Measurements from ENCODE around the gene OR1N2. TPM values are rescaled to one million over a fixed set of nuclear protein-coding genes. Genes with fewer than 3 reads are reported as not detected.

OR1N2 gene
- total and polyA plus RNA-seq, 2 donors from 2014 or later: not detected

DNA sequence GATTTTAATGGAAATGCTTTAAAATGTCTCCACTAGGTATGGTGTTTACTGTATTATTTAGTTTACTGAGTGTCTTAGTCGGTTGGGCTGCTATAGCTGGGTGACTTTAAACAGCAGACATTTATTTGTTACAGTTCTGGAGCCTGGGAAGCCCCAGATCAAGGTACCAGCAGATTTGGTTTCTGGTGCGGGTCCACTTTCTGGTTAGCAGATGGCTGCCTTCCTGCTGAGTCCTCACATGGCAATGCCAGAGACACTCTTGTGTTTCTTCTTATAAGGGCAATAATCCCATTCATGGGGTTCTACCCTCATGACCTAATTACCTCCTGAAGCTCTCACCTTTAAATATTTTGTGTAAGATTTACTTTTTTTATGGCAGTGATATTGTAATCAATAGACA lies 34.7 kb upstream of the OR1N2 start:
- TF ChIP-seq, protein P1, sequence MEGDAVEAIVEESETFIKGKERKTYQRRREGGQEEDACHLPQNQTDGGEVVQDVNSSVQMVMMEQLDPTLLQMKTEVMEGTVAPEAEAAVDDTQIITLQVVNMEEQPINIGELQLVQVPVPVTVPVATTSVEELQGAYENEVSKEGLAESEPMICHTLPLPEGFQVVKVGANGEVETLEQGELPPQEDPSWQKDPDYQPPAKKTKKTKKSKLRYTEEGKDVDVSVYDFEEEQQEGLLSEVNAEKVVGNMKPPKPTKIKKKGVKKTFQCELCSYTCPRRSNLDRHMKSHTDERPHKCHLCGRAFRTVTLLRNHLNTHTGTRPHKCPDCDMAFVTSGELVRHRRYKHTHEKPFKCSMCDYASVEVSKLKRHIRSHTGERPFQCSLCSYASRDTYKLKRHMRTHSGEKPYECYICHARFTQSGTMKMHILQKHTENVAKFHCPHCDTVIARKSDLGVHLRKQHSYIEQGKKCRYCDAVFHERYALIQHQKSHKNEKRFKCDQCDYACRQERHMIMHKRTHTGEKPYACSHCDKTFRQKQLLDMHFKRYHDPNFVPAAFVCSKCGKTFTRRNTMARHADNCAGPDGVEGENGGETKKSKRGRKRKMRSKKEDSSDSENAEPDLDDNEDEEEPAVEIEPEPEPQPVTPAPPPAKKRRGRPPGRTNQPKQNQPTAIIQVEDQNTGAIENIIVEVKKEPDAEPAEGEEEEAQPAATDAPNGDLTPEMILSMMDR (IDR thresholded peaks at IDR 0.05; ENCODE audit: borderline replicate concordance, extremely low read depth, insufficient read depth): no peak
- Histone ChIP-seq H3K4me3 (ENCODE audit: low read length in 3 of 3) (no peak overlapping the region), H3K4me1 (ENCODE audit: control insufficient read depth in 2 of 3, insufficient read depth in 2 of 3, low read depth in 1 of 3, low read length in 3 of 3) (no peaks in the 10 kb centered on the region), H3K27me3 (ENCODE audit: control insufficient read depth, insufficient read depth, low read length) (no peaks in the 10 kb centered on the region), H3K9me3 (ENCODE audit: control insufficient read depth in 2 of 3, insufficient read depth in 1 of 3, low read length in 3 of 3) (no peaks in the 10 kb centered on the region), H3K27ac (ENCODE audit: low read depth in 2 of 2, low read length in 2 of 2) (no peak overlapping the region), H3K9ac (ENCODE audit: low read length in 3 of 3) (no peak overlapping the region), H3K36me3 (ENCODE audit: control insufficient read depth in 2 of 3, insufficient read depth in 3 of 3, low read length in 3 of 3) (no peaks in the 10 kb centered on the region)
- FAIRE-seq (no peak), DNase-seq (no peak)
- intact Hi-C loops (cut with DNase I): no loop called here

DNA sequence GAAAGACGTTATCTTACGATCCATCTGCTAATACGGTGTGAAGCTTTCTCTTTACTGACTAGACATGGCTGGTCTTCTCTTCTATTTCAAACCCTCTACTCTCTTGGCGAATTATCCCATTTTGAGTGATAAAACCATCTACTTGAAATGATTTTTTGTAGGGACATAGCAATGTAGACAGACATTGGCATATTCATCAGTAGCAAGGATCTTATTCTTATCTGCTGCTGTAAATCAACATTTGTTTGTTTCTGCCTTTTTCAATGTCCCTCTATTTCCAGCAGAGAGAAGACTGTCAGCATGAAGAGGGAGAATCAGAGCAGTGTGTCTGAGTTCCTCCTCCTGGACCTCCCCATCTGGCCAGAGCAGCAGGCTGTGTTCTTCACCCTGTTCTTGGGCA lies 34.1 kb upstream of the OR1N2 start, which contains the start of gene OR1J4:
Gene OR1J4, plus strand, starts transcription at position 301 of the 400 bp plus-strand sequence. Its CDS starts 0 bp downstream, at position 301.
- H3K9me3 ChIP-seq (ENCODE audit: control insufficient read depth in 2 of 3, insufficient read depth in 1 of 3, low read length in 3 of 3): no peaks in the 10 kb centered on the region
- TF ChIP-seq, protein P1 (IDR thresholded peaks at IDR 0.05; ENCODE audit: borderline replicate concordance, extremely low read depth, insufficient read depth): no peak
- H3K9ac ChIP-seq (ENCODE audit: low read length in 3 of 3): no peak within 1 kb of the TSS
- no peak within 1 kb of the TSS for H3K4me3 ChIP-seq (ENCODE audit: low read length in 3 of 3)
- DNase-seq (no peak), FAIRE-seq (no peak)
- H3K4me1 ChIP-seq (ENCODE audit: control insufficient read depth in 2 of 3, insufficient read depth in 2 of 3, low read depth in 1 of 3, low read length in 3 of 3): no peaks in the 10 kb centered on the region
- H3K27me3 ChIP-seq (ENCODE audit: control insufficient read depth, insufficient read depth, low read length): no peaks in the 10 kb centered on the region
- no peak within 1 kb of the TSS for H3K27ac ChIP-seq (ENCODE audit: low read depth in 2 of 2, low read length in 2 of 2)
- no peaks in the 10 kb centered on the region for H3K36me3 ChIP-seq (ENCODE audit: control insufficient read depth in 2 of 3, insufficient read depth in 3 of 3, low read length in 3 of 3)
- intact Hi-C loops (cut with DNase I): no loop called here

DNA sequence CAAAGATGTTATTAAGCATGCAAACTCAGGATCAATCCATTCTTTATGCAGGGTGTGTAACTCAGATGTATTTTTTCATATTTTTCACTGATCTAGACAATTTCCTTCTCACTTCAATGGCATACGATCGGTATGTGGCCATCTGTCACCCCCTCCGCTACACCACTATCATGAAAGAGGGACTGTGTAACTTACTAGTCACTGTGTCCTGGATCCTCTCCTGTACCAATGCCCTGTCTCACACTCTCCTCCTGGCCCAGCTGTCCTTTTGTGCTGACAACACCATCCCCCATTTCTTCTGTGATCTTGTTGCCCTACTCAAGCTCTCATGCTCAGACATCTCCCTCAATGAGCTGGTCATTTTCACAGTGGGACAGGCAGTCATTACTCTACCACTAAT lies 33.5 kb upstream of the OR1N2 start:
- Histone ChIP-seq H3K4me1 (ENCODE audit: control insufficient read depth in 2 of 3, insufficient read depth in 2 of 3, low read depth in 1 of 3, low read length in 3 of 3) (no peaks in the 10 kb centered on the region), H3K27ac (ENCODE audit: low read depth in 2 of 2, low read length in 2 of 2) (no peak overlapping the region), H3K9me3 (ENCODE audit: control insufficient read depth in 2 of 3, insufficient read depth in 1 of 3, low read length in 3 of 3) (no peaks in the 10 kb centered on the region), H3K9ac (ENCODE audit: low read length in 3 of 3) (no peak overlapping the region), H3K4me3 (ENCODE audit: low read length in 3 of 3) (no peak overlapping the region), H3K36me3 (ENCODE audit: control insufficient read depth in 2 of 3, insufficient read depth in 3 of 3, low read length in 3 of 3) (no peaks in the 10 kb centered on the region), H3K27me3 (ENCODE audit: control insufficient read depth, insufficient read depth, low read length) (no peaks in the 10 kb centered on the region)
- intact Hi-C loops (cut with DNase I): no loop called here
- DNase-seq: no peak
- TF ChIP-seq, protein P1 (IDR thresholded peaks at IDR 0.05; ENCODE audit: borderline replicate concordance, extremely low read depth, insufficient read depth): no peak
- FAIRE-seq: no peak

DNA sequence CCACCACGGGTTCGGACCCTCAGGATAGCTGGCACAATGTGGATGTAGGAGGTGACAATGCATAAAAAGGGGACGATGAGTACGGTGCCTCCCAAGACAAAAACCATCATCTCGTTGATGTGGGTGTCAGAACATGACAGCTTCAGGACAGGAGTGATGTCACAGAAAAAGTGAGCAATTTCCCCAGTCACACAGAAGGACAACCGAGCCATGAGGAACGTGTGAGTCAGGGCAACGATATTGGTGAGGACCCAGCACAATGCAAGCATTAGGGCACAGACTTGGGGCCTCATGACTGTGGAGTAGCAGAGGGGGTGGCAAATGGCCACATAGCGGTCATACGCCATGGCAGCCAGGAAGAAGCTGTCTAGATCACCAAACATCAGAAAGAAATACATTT lies 26.3 kb upstream of the OR1N2 start:
- no peak for FAIRE-seq
- H3K27ac ChIP-seq (ENCODE audit: low read depth in 2 of 2, low read length in 2 of 2): no peak overlapping the region
- TF ChIP-seq, protein P1 (IDR thresholded peaks at IDR 0.05; ENCODE audit: borderline replicate concordance, extremely low read depth, insufficient read depth): no peak
- no peak overlapping the region for H3K9ac ChIP-seq (ENCODE audit: low read length in 3 of 3)
- no peaks in the 10 kb centered on the region for H3K4me1 ChIP-seq (ENCODE audit: control insufficient read depth in 2 of 3, insufficient read depth in 2 of 3, low read depth in 1 of 3, low read length in 3 of 3)
- no peak overlapping the region for H3K4me3 ChIP-seq (ENCODE audit: low read length in 3 of 3)
- DNase-seq: no peak
- no peaks in the 10 kb centered on the region for H3K36me3 ChIP-seq (ENCODE audit: control insufficient read depth in 2 of 3, insufficient read depth in 3 of 3, low read length in 3 of 3)
- intact Hi-C loops (cut with DNase I): no loop called here
- H3K27me3 ChIP-seq (ENCODE audit: control insufficient read depth, insufficient read depth, low read length): no peaks in the 10 kb centered on the region
- no peaks in the 10 kb centered on the region for H3K9me3 ChIP-seq (ENCODE audit: control insufficient read depth in 2 of 3, insufficient read depth in 1 of 3, low read length in 3 of 3)
